ENCODE measurements around the gene BMP4. TPM values are rescaled to one million over a fixed set of nuclear protein-coding genes. Genes with fewer than 3 reads are reported as not detected.

BMP4 gene
- total and polyA plus RNA-seq, 10 of the 15 experiments (the other 5 are each of a cell fraction or from before 2014, with no cell fraction given) = 0.11 to 1.8 (median 0.60) TPM; not detected in 1

DNA sequence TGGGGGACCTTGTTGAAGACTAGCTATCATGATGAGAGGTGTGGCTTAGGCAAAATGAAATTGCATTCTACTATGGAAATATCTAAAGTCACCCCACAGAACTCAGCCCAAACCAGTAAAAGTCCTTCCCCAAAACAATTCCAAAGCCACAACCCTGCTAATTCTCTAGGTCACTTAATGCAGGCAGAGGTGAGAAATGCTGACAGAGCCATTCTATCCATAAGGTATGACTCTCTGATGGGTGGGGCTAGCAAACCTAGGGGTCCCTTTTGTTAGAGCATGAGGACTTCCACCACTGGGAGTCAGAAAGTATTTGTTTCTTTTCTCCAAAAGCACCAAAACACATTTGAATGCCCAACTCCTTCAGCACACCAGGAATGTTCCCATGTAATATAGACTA, 12.7 kb upstream of the BMP4 start:
- ATAC-seq (no peak), DNase-seq (ENCODE audit: low read depth, low spot score) (no peak), FAIRE-seq (no peak)
- Histone ChIP-seq H3K9me3 (replicated peaks; ENCODE audit: control insufficient read depth, insufficient read depth, low read length) (no peaks in the 10 kb centered on the region), H3K4me3 (no peak overlapping the region), H2AFZ (ENCODE audit: control insufficient read depth, low read depth, low read length) (no peak overlapping the region), H3K27ac (ENCODE audit: control insufficient read depth, insufficient read depth) (no peak overlapping the region), H3K4me2 (ENCODE audit: control insufficient read depth, insufficient read depth) (no peak overlapping the region), H3K4me1 (ENCODE audit: control insufficient read depth, insufficient read depth, low read length) (no peaks in the 10 kb centered on the region), H3K36me3 (ENCODE audit: control insufficient read depth in 2 of 2, insufficient read depth in 2 of 2, low read length in 1 of 2) (no peaks in the 10 kb centered on the region), H3K27me3 (replicated peaks in 1 of 2; ENCODE audit: control insufficient read depth in 2 of 2, insufficient read depth in 2 of 2, low read length in 1 of 2) (peaks cover 0 to 4% of the 10 kb centered on the region in 2 experiments; a peak in 1 of 4 replicates), H4K20me1 (ENCODE audit: control insufficient read depth, insufficient read depth) (no peaks in the 10 kb centered on the region), H3K9ac (ENCODE audit: control insufficient read depth, insufficient read depth, low read length) (no peak overlapping the region), H3K79me2 (ENCODE audit: control insufficient read depth, insufficient read depth, low read length) (no peaks in the 10 kb centered on the region)
- in situ Hi-C loops (cut with MboI) (no loop called here), intact Hi-C loops (cut with micrococcal nuclease; ENCODE audit: unreplicated experiment) (no loop called here)
- ChIA-PET CTCF (no interaction called here), RAD21 (ENCODE audit: unreplicated experiment) (interaction anchor here (0.6 kb wide), 1 partner anchor 360 kb away, joined by 3 read pairs; no protein-coding TSS in a partner anchor), SMC1A (ENCODE audit: uncharacterized antibody, unreplicated experiment) (no interaction called here), POLR2A (no interaction called here)
- no TSS peak for BruUV-seq (replicated peaks)
- TF ChIP-seq, protein P1, sequence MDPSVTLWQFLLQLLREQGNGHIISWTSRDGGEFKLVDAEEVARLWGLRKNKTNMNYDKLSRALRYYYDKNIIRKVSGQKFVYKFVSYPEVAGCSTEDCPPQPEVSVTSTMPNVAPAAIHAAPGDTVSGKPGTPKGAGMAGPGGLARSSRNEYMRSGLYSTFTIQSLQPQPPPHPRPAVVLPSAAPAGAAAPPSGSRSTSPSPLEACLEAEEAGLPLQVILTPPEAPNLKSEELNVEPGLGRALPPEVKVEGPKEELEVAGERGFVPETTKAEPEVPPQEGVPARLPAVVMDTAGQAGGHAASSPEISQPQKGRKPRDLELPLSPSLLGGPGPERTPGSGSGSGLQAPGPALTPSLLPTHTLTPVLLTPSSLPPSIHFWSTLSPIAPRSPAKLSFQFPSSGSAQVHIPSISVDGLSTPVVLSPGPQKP (IDR thresholded peaks at IDR 0.05; ENCODE audit: low read depth, low read length) = no peak
- TF ChIP-seq JUND (IDR thresholded peaks at IDR 0.05; ENCODE audit: low read depth, low read length) (no peak), SIX5 (IDR thresholded peaks at IDR 0.05; ENCODE audit: low read depth, low read length, severe bottlenecking) (no peak)
- TF ChIP-seq, protein P2, sequence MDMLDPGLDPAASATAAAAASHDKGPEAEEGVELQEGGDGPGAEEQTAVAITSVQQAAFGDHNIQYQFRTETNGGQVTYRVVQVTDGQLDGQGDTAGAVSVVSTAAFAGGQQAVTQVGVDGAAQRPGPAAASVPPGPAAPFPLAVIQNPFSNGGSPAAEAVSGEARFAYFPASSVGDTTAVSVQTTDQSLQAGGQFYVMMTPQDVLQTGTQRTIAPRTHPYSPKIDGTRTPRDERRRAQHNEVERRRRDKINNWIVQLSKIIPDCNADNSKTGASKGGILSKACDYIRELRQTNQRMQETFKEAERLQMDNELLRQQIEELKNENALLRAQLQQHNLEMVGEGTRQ (IDR thresholded peaks at IDR 0.05; ENCODE audit: borderline replicate concordance, low read depth, low read length) = no peak

DNA sequence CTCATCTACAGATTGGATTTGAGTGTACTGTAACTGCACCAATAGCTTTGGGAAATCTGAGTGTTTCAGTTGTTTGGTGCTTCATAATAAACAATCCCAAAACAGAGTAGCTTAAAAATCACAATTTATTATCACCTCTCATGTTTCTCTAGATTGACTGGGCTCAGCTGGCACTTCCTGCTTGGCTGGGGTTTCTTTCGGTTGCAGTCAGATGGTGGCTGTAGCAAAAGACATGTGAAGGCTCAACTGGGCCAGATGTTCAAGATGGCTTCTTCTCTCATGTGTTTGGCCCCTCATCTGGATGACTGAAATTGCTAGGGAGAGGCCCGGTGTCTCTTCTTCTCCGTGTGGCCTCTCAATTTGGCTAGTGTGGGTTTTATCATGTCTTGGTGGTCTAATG, 12.1 kb upstream of the BMP4 start:
- H3K27ac ChIP-seq (ENCODE audit: control insufficient read depth, insufficient read depth) = no peak overlapping the region
- H3K27me3 ChIP-seq (replicated peaks in 1 of 2; ENCODE audit: control insufficient read depth in 2 of 2, insufficient read depth in 2 of 2, low read length in 1 of 2) = peaks cover 0 to 4% of the 10 kb centered on the region in 2 experiments; a peak in 2 of 4 replicates
- BruUV-seq (replicated peaks) = no TSS peak
- no peak overlapping the region for H3K4me3 ChIP-seq
- ATAC-seq (no peak), DNase-seq (ENCODE audit: low read depth, low spot score) (no peak), FAIRE-seq (no peak)
- in situ Hi-C loops (cut with MboI) = no loop called here
- H3K36me3 ChIP-seq (ENCODE audit: control insufficient read depth in 2 of 2, insufficient read depth in 2 of 2, low read length in 1 of 2) = no peaks in the 10 kb centered on the region
- POLR2A ChIA-PET = no interaction called here
- RAD21 ChIA-PET (ENCODE audit: unreplicated experiment) = interaction anchor here (0.6 kb wide), 1 partner anchor 361 kb away, joined by 3 read pairs; no protein-coding TSS in a partner anchor
- H2AFZ ChIP-seq (ENCODE audit: control insufficient read depth, low read depth, low read length) = no peak overlapping the region
- CTCF ChIA-PET = no interaction called here
- intact Hi-C loops (cut with micrococcal nuclease; ENCODE audit: unreplicated experiment) = no loop called here
- H3K9me3 ChIP-seq (replicated peaks; ENCODE audit: control insufficient read depth, insufficient read depth, low read length) = no peaks in the 10 kb centered on the region
- H3K4me1 ChIP-seq (ENCODE audit: control insufficient read depth, insufficient read depth, low read length) = no peaks in the 10 kb centered on the region
- no peak overlapping the region for H3K4me2 ChIP-seq (ENCODE audit: control insufficient read depth, insufficient read depth)
- SMC1A ChIA-PET (ENCODE audit: uncharacterized antibody, unreplicated experiment) = no interaction called here
- H3K9ac ChIP-seq (ENCODE audit: control insufficient read depth, insufficient read depth, low read length) = no peak overlapping the region
- 38% methylated on average over 3 of the region's 3 CpGs for WGBS (ENCODE audit: insufficient coverage, insufficient replicate concordance, low lambda C conversion rate, missing lambda C conversion rate)
- no peaks in the 10 kb centered on the region for H3K79me2 ChIP-seq (ENCODE audit: control insufficient read depth, insufficient read depth, low read length)
- no peaks in the 10 kb centered on the region for H4K20me1 ChIP-seq (ENCODE audit: control insufficient read depth, insufficient read depth)
- TF ChIP-seq RAD51 (IDR thresholded peaks at IDR 0.05) = no peak
- TF ChIP-seq, protein P3, sequence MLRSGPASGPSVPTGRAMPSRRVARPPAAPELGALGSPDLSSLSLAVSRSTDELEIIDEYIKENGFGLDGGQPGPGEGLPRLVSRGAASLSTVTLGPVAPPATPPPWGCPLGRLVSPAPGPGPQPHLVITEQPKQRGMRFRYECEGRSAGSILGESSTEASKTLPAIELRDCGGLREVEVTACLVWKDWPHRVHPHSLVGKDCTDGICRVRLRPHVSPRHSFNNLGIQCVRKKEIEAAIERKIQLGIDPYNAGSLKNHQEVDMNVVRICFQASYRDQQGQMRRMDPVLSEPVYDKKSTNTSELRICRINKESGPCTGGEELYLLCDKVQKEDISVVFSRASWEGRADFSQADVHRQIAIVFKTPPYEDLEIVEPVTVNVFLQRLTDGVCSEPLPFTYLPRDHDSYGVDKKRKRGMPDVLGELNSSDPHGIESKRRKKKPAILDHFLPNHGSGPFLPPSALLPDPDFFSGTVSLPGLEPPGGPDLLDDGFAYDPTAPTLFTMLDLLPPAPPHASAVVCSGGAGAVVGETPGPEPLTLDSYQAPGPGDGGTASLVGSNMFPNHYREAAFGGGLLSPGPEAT (IDR thresholded peaks at IDR 0.05; ENCODE audit: low read depth) = no peak
- no peak for TF ChIP-seq ETV6 (conservative IDR thresholded peaks at IDR 0.05 in 1 of 2, IDR thresholded peaks at IDR 0.05 in 1 of 2; ENCODE audit: borderline replicate concordance in 1 of 2, low read depth in 1 of 2)
- TF ChIP-seq HDAC6 (IDR thresholded peaks at IDR 0.05; ENCODE audit: unreplicated experiment) = no peak
- TF ChIP-seq, protein P4, sequence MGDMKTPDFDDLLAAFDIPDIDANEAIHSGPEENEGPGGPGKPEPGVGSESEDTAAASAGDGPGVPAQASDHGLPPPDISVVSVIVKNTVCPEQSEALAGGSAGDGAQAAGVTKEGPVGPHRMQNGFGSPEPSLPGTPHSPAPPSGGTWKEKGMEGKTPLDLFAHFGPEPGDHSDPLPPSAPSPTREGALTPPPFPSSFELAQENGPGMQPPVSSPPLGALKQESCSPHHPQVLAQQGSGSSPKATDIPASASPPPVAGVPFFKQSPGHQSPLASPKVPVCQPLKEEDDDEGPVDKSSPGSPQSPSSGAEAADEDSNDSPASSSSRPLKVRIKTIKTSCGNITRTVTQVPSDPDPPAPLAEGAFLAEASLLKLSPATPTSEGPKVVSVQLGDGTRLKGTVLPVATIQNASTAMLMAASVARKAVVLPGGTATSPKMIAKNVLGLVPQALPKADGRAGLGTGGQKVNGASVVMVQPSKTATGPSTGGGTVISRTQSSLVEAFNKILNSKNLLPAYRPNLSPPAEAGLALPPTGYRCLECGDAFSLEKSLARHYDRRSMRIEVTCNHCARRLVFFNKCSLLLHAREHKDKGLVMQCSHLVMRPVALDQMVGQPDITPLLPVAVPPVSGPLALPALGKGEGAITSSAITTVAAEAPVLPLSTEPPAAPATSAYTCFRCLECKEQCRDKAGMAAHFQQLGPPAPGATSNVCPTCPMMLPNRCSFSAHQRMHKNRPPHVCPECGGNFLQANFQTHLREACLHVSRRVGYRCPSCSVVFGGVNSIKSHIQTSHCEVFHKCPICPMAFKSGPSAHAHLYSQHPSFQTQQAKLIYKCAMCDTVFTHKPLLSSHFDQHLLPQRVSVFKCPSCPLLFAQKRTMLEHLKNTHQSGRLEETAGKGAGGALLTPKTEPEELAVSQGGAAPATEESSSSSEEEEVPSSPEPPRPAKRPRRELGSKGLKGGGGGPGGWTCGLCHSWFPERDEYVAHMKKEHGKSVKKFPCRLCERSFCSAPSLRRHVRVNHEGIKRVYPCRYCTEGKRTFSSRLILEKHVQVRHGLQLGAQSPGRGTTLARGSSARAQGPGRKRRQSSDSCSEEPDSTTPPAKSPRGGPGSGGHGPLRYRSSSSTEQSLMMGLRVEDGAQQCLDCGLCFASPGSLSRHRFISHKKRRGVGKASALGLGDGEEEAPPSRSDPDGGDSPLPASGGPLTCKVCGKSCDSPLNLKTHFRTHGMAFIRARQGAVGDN (IDR thresholded peaks at IDR 0.05) = no peak

All from GM12878 (cell line).